ENCODE data around the gene SHROOM3. TPM values are rescaled to one million over a fixed set of nuclear protein-coding genes. Genes with fewer than 3 reads are reported as not detected.
A peak's percentile ranks its signal among the peaks of the same experiment; 100 is the strongest.

Gene SHROOM3
- total RNA-seq, 6 experiments from 2014 or later = 15.2 to 35.8 (median 29.9) TPM

DNA sequence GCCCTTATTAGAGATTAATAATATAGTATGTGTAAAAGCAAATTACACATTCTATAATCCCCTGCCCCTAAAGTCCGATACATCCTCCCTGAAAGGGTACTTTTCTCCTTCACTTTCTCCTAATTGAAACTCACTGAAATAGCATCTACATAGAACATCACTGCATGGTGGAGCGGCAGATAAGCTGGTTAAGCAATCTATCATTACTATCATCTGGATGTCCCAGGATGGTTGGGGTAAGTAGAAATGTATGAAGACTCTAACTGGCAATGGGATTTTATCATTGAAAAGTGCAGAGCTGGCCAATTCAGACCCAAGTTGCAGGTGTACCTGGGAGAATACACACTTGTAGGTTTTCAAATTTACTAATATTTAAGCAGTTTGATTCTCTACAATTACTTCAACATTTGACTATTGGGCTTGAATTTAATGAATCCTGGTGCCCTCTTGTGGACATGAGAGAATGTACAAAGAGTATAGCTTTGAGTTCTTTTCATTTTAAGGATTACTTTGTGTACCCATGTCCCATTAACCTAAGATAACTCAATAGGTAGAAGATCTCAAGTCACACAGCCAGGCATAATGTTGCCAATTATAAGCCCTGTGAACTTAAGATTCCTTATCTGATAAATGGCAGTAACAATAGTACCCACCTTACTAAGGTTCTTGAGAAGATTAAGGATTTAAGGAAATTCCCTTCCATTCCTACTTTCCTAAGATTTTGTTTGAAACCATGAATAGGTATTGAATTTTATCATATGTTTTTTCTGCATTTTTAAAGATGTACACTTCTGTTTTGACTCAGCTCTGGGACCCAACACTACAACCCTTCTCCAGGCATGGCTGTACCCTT lies 69.8 kb downstream of the SHROOM3 start:
- H3K4me3 ChIP-seq = no peak overlapping the region
- no peak overlapping the region for H3K27ac ChIP-seq
- no peaks in the 10 kb centered on the region for H3K9me3 ChIP-seq
- no peaks in the 10 kb centered on the region for H3K36me3 ChIP-seq
- peaks cover 0 to 7% (median 2%) of the 10 kb centered on the region in 4 donors for H3K4me1 ChIP-seq
- intact Hi-C loops (cut with DNase I) = loop anchor here in 1 of 2 donors (5.0 kb wide), 1 partner anchor 73 kb away; no protein-coding TSS in a partner anchor
- TF ChIP-seq POLR2A (IDR thresholded peaks at IDR 0.05) = no peak
- TF ChIP-seq, protein P1, sequence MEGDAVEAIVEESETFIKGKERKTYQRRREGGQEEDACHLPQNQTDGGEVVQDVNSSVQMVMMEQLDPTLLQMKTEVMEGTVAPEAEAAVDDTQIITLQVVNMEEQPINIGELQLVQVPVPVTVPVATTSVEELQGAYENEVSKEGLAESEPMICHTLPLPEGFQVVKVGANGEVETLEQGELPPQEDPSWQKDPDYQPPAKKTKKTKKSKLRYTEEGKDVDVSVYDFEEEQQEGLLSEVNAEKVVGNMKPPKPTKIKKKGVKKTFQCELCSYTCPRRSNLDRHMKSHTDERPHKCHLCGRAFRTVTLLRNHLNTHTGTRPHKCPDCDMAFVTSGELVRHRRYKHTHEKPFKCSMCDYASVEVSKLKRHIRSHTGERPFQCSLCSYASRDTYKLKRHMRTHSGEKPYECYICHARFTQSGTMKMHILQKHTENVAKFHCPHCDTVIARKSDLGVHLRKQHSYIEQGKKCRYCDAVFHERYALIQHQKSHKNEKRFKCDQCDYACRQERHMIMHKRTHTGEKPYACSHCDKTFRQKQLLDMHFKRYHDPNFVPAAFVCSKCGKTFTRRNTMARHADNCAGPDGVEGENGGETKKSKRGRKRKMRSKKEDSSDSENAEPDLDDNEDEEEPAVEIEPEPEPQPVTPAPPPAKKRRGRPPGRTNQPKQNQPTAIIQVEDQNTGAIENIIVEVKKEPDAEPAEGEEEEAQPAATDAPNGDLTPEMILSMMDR (IDR thresholded peaks at IDR 0.05) = peak; percentile 67 to 80 (median 68)
- no peak for DNase-seq
- H3K27me3 ChIP-seq = no peaks in the 10 kb centered on the region
- WGBS (ENCODE audit: insufficient coverage, low coverage, low lambda C conversion rate, missing lambda C conversion rate) = 63% methylated on average over 2 of the region's 2 CpGs
- peak; percentile 82 to 90 (median 89) for ATAC-seq

DNA sequence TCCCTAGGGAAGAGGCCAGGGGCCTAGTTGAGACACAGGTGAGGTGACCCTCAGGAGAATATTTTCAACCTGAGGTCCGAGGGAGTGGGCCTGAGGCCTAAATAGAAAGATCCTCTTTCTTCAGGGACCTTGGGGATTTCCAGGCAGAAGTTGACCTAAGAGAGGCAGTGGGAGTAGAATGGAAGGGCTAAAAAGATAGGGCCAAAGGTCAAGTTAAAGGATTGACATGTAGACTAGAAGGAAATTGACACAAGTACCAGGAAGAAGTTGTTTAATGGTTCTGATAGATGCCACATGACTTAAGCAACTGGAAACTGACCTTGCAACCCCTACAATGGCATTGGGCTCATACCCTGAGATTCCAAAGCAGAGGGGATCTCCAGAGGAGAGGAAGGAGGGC lies 76.9 kb downstream of the SHROOM3 start:
- DNase-seq = no peak
- TF ChIP-seq, protein P1 (IDR thresholded peaks at IDR 0.05) = no peak
- no peak for TF ChIP-seq POLR2A (IDR thresholded peaks at IDR 0.05)
- ATAC-seq = peak in 2 of 4 donors; percentile 10 to 11
- WGBS (ENCODE audit: insufficient coverage, low coverage, low lambda C conversion rate, missing lambda C conversion rate) = 33% methylated on average over 1 of the region's 1 CpG
- H3K9me3 ChIP-seq = no peaks in the 10 kb centered on the region
- peaks cover 0 to 14% (median 3%) of the 10 kb centered on the region in 4 donors for H3K4me1 ChIP-seq
- intact Hi-C loops (cut with DNase I) = no loop called here
- H3K36me3 ChIP-seq = no peaks in the 10 kb centered on the region
- H3K4me3 ChIP-seq = no peak overlapping the region
- H3K27ac ChIP-seq = peak overlapping the region; percentile 12 to 39 (median 36)
- H3K27me3 ChIP-seq = no peaks in the 10 kb centered on the region

DNA sequence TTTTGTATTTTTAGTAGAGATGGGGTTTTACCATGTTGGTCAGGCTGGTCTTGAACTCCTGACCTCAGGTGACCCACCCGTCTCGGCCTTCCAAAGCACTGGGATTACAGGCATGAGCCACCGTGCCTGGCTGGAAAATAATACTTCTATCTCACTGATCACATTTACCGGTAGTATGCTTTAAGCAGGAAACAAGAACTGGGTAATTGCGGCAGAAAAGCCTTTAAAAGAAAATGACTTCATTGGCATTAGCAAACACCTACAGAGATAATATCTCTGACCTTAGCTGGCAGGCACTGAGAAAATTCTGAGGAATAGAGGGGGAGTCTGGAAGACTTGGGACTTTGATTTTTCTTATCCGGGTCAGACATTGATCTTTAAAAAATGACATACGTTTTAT lies 78.5 kb downstream of the SHROOM3 start:
- no peak overlapping the region for H3K27ac ChIP-seq
- TF ChIP-seq, protein P1 (IDR thresholded peaks at IDR 0.05) = no peak
- TF ChIP-seq POLR2A (IDR thresholded peaks at IDR 0.05) = no peak
- WGBS (ENCODE audit: insufficient coverage, low coverage, low lambda C conversion rate, missing lambda C conversion rate) = 75% methylated on average over 7 of the region's 7 CpGs
- no peaks in the 10 kb centered on the region for H3K36me3 ChIP-seq
- H3K9me3 ChIP-seq = no peaks in the 10 kb centered on the region
- DNase-seq = no peak
- H3K27me3 ChIP-seq = no peaks in the 10 kb centered on the region
- H3K4me3 ChIP-seq = no peak overlapping the region
- H3K4me1 ChIP-seq = peaks cover 0 to 14% (median 3%) of the 10 kb centered on the region in 4 donors
- ATAC-seq = no peak
- intact Hi-C loops (cut with DNase I) = no loop called here

DNA sequence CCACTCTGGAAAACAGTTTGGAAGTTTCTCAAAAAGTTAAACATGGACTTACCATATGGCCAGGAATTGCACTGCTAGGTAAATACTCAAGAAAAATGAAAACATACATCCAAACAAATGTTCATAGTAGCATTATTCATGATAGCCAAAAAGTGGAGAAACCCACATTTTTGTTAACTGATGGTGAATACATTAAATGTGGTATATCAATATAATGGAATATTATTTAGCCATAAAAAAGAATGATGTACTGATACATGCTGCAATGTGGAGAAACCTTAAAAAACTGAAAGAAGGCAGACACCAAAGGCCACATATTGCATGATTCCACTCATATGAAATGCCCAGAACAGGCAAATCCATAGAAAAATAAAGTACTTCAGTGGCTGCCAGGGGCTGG lies 79.1 kb downstream of the SHROOM3 start:
- Histone ChIP-seq H3K36me3 (no peaks in the 10 kb centered on the region), H3K4me1 (peaks cover 0 to 14% (median 3%) of the 10 kb centered on the region in 4 donors), H3K27ac (no peak overlapping the region), H3K4me3 (no peak overlapping the region), H3K27me3 (no peaks in the 10 kb centered on the region), H3K9me3 (no peaks in the 10 kb centered on the region)
- intact Hi-C loops (cut with DNase I) = no loop called here
- TF ChIP-seq, protein P1 (IDR thresholded peaks at IDR 0.05) = no peak
- no peak for TF ChIP-seq POLR2A (IDR thresholded peaks at IDR 0.05)
- ATAC-seq = no peak
- DNase-seq = no peak
